Islet precursor cell (in vitro differentiated cells): Measurements from ENCODE around the gene HSD3B1.
"Not testable (repeated sequence)": the region's sequence is repeated elsewhere in the genome, so short reads cannot be mapped to it uniquely, and the experiment has no call there.

Experiments used
- DNase-seq: peaks from one replicate; pipeline ENCODE4 v3.0.0-alpha.2; 2018

HSD3B1 gene

GRCh38 chr1:119554183-119554582, 47.2 kb downstream of the HSD3B1 start:
- peak; percentile 94 for DNase-seq

- no peak for DNase-seq
Measured at GRCh38 chr1:119556423-119556822, 49.4 kb downstream of the HSD3B1 start.

GRCh38 chr1:119560402-119560801, 53.4 kb downstream of the HSD3B1 start:
- not testable (repeated sequence) for DNase-seq

GRCh38 chr1:119564548-119564947, 57.5 kb downstream of the HSD3B1 start:
- no peak for DNase-seq
